HCT116 (cell line): ENCODE results near the gene CCDC158. TPM values are rescaled to one million over a fixed set of nuclear protein-coding genes. Genes with fewer than 3 reads are reported as not detected.

ENCODE experiments used
- ATAC-seq: fragments of 200-7000 bp; cut with Tn5 transposase; 2 replicates; pipeline ENCODE4 v1.9.1; 2020; ENCODE audit warnings: mild to moderate bottlenecking, moderate library complexity
- BruUV-seq: library from RNA; stranded (reverse); fragments of 400-500 nt; replicated peaks from 2 replicates; lab custom pipeline; 2021; lab: Mats Ljungman, UMichigan
- CTCF ChIA-PET: fragments of 300-600 bp; sonication (Branson Sonifier 250); formaldehyde crosslinking; loops from one replicate; lab custom pipeline; 2021; ENCODE audit warnings: antibody characterized with exemption; lab: Charles Lee
- POLR2A ChIA-PET: fragments of 300-600, 350-600 bp; sonication (Branson Sonifier 250); formaldehyde crosslinking; loops from one replicate; lab custom pipeline; 2021; ENCODE audit warnings: antibody characterized with exemption; lab: Charles Lee
- RAD21 ChIA-PET, 2 experiments: fragments of 300-600 bp; sonication (Branson Sonifier 250); formaldehyde crosslinking; loops; one replicate each; lab custom pipeline; 2023; ENCODE audit warnings: low total read pairs in 2 of 2; ENCODE audit not compliant: uncharacterized antibody in 2 of 2, unreplicated experiment in 2 of 2, low non-redundant PET in 1 of 2; lab: Charles Lee
- DNase-seq: peaks from one replicate; pipeline ENCODE4 v3.0.0-alpha.2; 2010; ENCODE audit warnings: low read depth, low spot score
- H2AFZ ChIP-seq: fragments of 200-600 bp; shearing (Covaris generic), sonication (generic); 2 replicates; pipeline ENCODE4 v1.6.1; 2017; ENCODE audit warnings: low read depth, mixed run types, mixed read lengths, antibody characterized with exemption, low read length; ENCODE audit not compliant: poor library complexity, severe bottlenecking
- H3K27ac ChIP-seq: 2 replicates; pipeline ENCODE4 v1.5.1; 2012; ENCODE audit warnings: low read depth, low read length
- H3K27me3 ChIP-seq: fragments of 200-600 bp; sonication (generic); 2 replicates; pipeline ENCODE4 v1.6.1; 2016; ENCODE audit warnings: mixed run types, low read length, mixed read lengths; ENCODE audit not compliant: insufficient read depth
- H3K36me3 ChIP-seq, 2 experiments: fragments of 200-500 bp in 1 of 2; fragments of 200-600 bp in 1 of 2; sonication (Bioruptor generic) in 1 of 2; sonication (generic) in 1 of 2; 2 replicates each; pipeline versions ENCODE4 v1.5.1 to v1.6.1; 2014 to 2016; ENCODE audit warnings: low read length in 2 of 2, inconsistent platforms in 1 of 2, mixed read lengths in 1 of 2, mixed run types in 1 of 2; ENCODE audit not compliant: insufficient read depth in 2 of 2, control insufficient read depth in 1 of 2
- H3K4me1 ChIP-seq, 2 experiments: fragments of 200-600 bp in 1 of 2; sonication (generic) in 1 of 2; 2 replicates each; pipeline versions ENCODE4 v1.5.1 to v1.6.1; 2012 to 2017; ENCODE audit warnings: low read length in 2 of 2, inconsistent platforms in 1 of 2, mild to moderate bottlenecking in 1 of 2, mixed read lengths in 1 of 2, mixed run types in 1 of 2, moderate library complexity in 1 of 2; ENCODE audit not compliant: insufficient read depth in 2 of 2, control insufficient read depth in 1 of 2
- H3K4me2 ChIP-seq: fragments of 200-600 bp; sonication (generic); 2 replicates; pipeline ENCODE4 v1.6.1; 2017; ENCODE audit warnings: mixed run types, low read length, mixed read lengths
- H3K4me3 ChIP-seq, 2 experiments: fragments of 200-600 bp in 1 of 2; sonication (generic) in 1 of 2; replicated peaks in 1 of 2; 2 replicates each; pipeline ENCODE4 v1.5.1; 2011 to 2016; ENCODE audit warnings: low read length in 2 of 2, control low read depth in 1 of 2, low read depth in 1 of 2, mild to moderate bottlenecking in 1 of 2, mixed read lengths in 1 of 2, mixed run types in 1 of 2
- H3K79me2 ChIP-seq: fragments of 200-600 bp; sonication (generic); 2 replicates; pipeline ENCODE4 v1.6.1; 2017; ENCODE audit warnings: mild to moderate bottlenecking, mixed run types, low read length, moderate library complexity, mixed read lengths; ENCODE audit not compliant: insufficient read depth
- H3K9ac ChIP-seq: fragments of 200-600 bp; sonication (generic); 2 replicates; pipeline ENCODE4 v1.6.1; 2016; ENCODE audit warnings: low read length, mixed read lengths
- H3K9me2 ChIP-seq: fragments of 200-600 bp; sonication (generic), shearing (Covaris generic); 2 replicates; pipeline ENCODE4 v1.6.1; 2017; ENCODE audit warnings: mixed run types, mild to moderate bottlenecking, moderate library complexity; ENCODE audit not compliant: insufficient read depth
- H3K9me3 ChIP-seq, 2 experiments: fragments of 200-500 bp in 1 of 2; fragments of 200-600 bp in 1 of 2; sonication (Bioruptor generic) in 1 of 2; sonication (generic) in 1 of 2; 2 replicates each; pipeline ENCODE4 v1.6.1; 2014 to 2017; ENCODE audit warnings: low read length in 2 of 2, mixed read lengths in 2 of 2, inconsistent platforms in 1 of 2, low read depth in 1 of 2, mild to moderate bottlenecking in 1 of 2, mixed run types in 1 of 2, moderate library complexity in 1 of 2; ENCODE audit not compliant: control insufficient read depth in 1 of 2, insufficient read depth in 1 of 2
- H4K20me1 ChIP-seq: fragments of 200-600 bp; sonication (generic), shearing (Covaris generic); 2 replicates; pipeline ENCODE4 v1.6.1; 2017; ENCODE audit warnings: mixed run types, mild to moderate bottlenecking, moderate library complexity; ENCODE audit not compliant: insufficient read depth
- EGR1 ChIP-seq: IDR thresholded peaks from 2 replicates; pipeline ENCODE4 v1.6.1; 2012; ENCODE audit warnings: low read depth
- ELF1 ChIP-seq: IDR thresholded peaks from 2 replicates; pipeline ENCODE4 v1.6.1; 2012; ENCODE audit warnings: low read depth, borderline replicate concordance
- EZH2 ChIP-seq: fragments of 200-600 bp; sonication (generic); IDR thresholded peaks from 2 replicates; pipeline ENCODE4 v1.6.1; 2017; ENCODE audit warnings: antibody characterized with exemption, mixed run types
- EZH2phosphoT487 ChIP-seq: fragments of 200-600 bp; IDR thresholded peaks from 2 replicates; pipeline ENCODE4 v1.6.1; 2018; ENCODE audit warnings: antibody characterized with exemption, borderline replicate concordance
- FOSL1 ChIP-seq: IDR thresholded peaks from 2 replicates; pipeline ENCODE4 v1.6.1; 2012; ENCODE audit warnings: low read depth
- JUND ChIP-seq: IDR thresholded peaks from 2 replicates; pipeline ENCODE4 v1.6.1; 2012
- POLR2AphosphoS5 ChIP-seq: IDR thresholded peaks from 2 replicates; pipeline ENCODE4 v1.6.1; 2011; ENCODE audit warnings: mild to moderate bottlenecking, low read depth, low read length, moderate library complexity
- SIN3A ChIP-seq: IDR thresholded peaks from 2 replicates; pipeline ENCODE4 v1.6.1; 2012; ENCODE audit warnings: low read depth
- SRF ChIP-seq: IDR thresholded peaks from 2 replicates; pipeline ENCODE4 v1.6.1; 2012; ENCODE audit warnings: low read depth
- ZNF274 ChIP-seq: fragments of 200-500 bp; sonication (Bioruptor generic); IDR thresholded peaks from 2 replicates; pipeline ENCODE4 v1.6.1; 2014; ENCODE audit warnings: mild to moderate bottlenecking, low read depth, low read length, inconsistent platforms
- intact Hi-C: fragments of 100-400 bp; cut with micrococcal nuclease; formaldehyde crosslinking; loops from 2 replicates; pipeline ENCODE4 v1.10.0; 2022
- total RNA-seq: library from RNA; stranded (reverse); gene quantifications from one replicate; pipeline ENCODE4 v1.2.1, GENCODE V29; 2021; ENCODE audit not compliant: unreplicated experiment
- TF ChIP-seq, protein P1 (sequence below), 3 experiments: fragments of 200-600 bp in 1 of 3; sonication (generic) in 1 of 3; IDR thresholded peaks in 2 of 3; conservative IDR thresholded peaks in 1 of 3; 2 replicates each; pipeline ENCODE4 v1.5.1; 2012 to 2017; ENCODE audit warnings: low read depth in 2 of 3, low read length in 2 of 3, antibody characterized with exemption in 1 of 3, borderline replicate concordance in 1 of 3, control low read depth in 1 of 3, mild to moderate bottlenecking in 1 of 3, mixed read lengths in 1 of 3, mixed run types in 1 of 3, moderate library complexity in 1 of 3; ENCODE audit not compliant: insufficient read depth in 1 of 3
- TF ChIP-seq, protein P2 (sequence below): IDR thresholded peaks from 2 replicates; pipeline ENCODE4 v1.6.1; 2012
- TF ChIP-seq, protein P3 (sequence below): IDR thresholded peaks from 2 replicates; pipeline ENCODE4 v1.6.1; 2011; ENCODE audit warnings: mild to moderate bottlenecking, low read length, moderate library complexity; ENCODE audit not compliant: insufficient replicate concordance; ENCODE audit errors: extremely low read depth

CCDC158 gene
- total RNA-seq, 1 experiment from 2014 or later: not detected

DNA sequence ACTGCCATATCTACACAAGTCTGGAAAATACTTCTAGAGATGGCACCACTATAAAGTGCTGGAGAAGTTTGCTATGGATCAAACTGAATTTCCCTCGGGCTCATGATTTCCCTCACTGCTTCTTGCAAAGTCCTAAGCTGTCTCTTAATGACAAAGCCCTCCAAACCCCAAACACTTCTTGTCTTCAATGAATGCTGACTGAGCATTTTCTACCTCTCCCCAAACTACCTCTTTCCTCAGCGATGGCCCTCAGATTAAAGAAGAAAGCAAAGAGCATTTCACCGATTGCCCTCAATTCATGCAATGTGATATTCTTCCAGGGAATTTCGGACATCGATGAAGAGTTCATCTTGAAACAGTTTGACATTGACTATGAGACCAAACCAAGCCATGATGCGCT is 149.7 kb downstream of the CCDC158 start:
- no peak overlapping the region for H3K4me2 ChIP-seq
- intact Hi-C loops: no loop called here
- H3K36me3 ChIP-seq: no peaks in the 10 kb centered on the region
- DNase-seq (no peak), ATAC-seq (no peak)
- H3K4me1 ChIP-seq: no peaks in the 10 kb centered on the region
- no peak overlapping the region for H2AFZ ChIP-seq
- no peak overlapping the region for H3K9ac ChIP-seq
- H3K9me3 ChIP-seq: no peaks in the 10 kb centered on the region
- H4K20me1 ChIP-seq: no peaks in the 10 kb centered on the region
- ChIA-PET RAD21 (no interaction called here), CTCF (no interaction called here), POLR2A (no interaction called here)
- no peaks in the 10 kb centered on the region for H3K79me2 ChIP-seq
- no peak overlapping the region for H3K4me3 ChIP-seq
- no peaks in the 10 kb centered on the region for H3K9me2 ChIP-seq
- no TSS peak for BruUV-seq
- H3K27ac ChIP-seq: no peak overlapping the region
- H3K27me3 ChIP-seq: no peaks in the 10 kb centered on the region
- TF ChIP-seq EZH2 (no peak), POLR2AphosphoS5 (no peak), SIN3A (no peak)

- no peaks in the 10 kb centered on the region for H4K20me1 ChIP-seq
- ChIA-PET POLR2A (no interaction called here), RAD21 (no interaction called here)
- TF ChIP-seq, protein P1, sequence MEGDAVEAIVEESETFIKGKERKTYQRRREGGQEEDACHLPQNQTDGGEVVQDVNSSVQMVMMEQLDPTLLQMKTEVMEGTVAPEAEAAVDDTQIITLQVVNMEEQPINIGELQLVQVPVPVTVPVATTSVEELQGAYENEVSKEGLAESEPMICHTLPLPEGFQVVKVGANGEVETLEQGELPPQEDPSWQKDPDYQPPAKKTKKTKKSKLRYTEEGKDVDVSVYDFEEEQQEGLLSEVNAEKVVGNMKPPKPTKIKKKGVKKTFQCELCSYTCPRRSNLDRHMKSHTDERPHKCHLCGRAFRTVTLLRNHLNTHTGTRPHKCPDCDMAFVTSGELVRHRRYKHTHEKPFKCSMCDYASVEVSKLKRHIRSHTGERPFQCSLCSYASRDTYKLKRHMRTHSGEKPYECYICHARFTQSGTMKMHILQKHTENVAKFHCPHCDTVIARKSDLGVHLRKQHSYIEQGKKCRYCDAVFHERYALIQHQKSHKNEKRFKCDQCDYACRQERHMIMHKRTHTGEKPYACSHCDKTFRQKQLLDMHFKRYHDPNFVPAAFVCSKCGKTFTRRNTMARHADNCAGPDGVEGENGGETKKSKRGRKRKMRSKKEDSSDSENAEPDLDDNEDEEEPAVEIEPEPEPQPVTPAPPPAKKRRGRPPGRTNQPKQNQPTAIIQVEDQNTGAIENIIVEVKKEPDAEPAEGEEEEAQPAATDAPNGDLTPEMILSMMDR (IDR thresholded peaks at IDR 0.05 in 2 of 3, conservative IDR thresholded peaks at IDR 0.05 in 1 of 3; ENCODE audit: borderline replicate concordance in 1 of 3, insufficient read depth in 1 of 3, low read depth in 2 of 3, low read length in 2 of 3): no peak
- TF ChIP-seq ZNF274 (no peak), SIN3A (no peak), ELF1 (no peak), EZH2 (no peak), FOSL1 (no peak), EGR1 (no peak), JUND (no peak), SRF (no peak), EZH2phosphoT487 (no peak)
- TF ChIP-seq, protein P2, sequence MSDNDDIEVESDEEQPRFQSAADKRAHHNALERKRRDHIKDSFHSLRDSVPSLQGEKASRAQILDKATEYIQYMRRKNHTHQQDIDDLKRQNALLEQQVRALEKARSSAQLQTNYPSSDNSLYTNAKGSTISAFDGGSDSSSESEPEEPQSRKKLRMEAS: no peak
- TF ChIP-seq, protein P3, sequence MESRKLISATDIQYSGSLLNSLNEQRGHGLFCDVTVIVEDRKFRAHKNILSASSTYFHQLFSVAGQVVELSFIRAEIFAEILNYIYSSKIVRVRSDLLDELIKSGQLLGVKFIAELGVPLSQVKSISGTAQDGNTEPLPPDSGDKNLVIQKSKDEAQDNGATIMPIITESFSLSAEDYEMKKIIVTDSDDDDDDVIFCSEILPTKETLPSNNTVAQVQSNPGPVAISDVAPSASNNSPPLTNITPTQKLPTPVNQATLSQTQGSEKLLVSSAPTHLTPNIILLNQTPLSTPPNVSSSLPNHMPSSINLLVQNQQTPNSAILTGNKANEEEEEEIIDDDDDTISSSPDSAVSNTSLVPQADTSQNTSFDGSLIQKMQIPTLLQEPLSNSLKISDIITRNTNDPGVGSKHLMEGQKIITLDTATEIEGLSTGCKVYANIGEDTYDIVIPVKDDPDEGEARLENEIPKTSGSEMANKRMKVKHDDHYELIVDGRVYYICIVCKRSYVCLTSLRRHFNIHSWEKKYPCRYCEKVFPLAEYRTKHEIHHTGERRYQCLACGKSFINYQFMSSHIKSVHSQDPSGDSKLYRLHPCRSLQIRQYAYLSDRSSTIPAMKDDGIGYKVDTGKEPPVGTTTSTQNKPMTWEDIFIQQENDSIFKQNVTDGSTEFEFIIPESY: no peak
These were observed 150.4 kb downstream of the CCDC158 start for GRCh38 chr4:76270244-76271175.

More at GRCh38 chr4:76270244-76271175, 150.4 kb downstream of the CCDC158 start:
- Histone ChIP-seq H3K4me3 (no peak overlapping the region), H3K9ac (no peak overlapping the region), H3K27ac (no peak overlapping the region), H3K27me3 (no peaks in the 10 kb centered on the region), H2AFZ (no peak overlapping the region), H3K9me2 (no peaks in the 10 kb centered on the region), H3K36me3 (no peaks in the 10 kb centered on the region), H3K79me2 (no peaks in the 10 kb centered on the region), H3K9me3 (no peaks in the 10 kb centered on the region), H3K4me2 (no peak overlapping the region), H3K4me1 (no peaks in the 10 kb centered on the region)
- BruUV-seq: no TSS peak
- CTCF ChIA-PET: no interaction called here
- no peak for ATAC-seq
- no peak for DNase-seq
- intact Hi-C loops: no loop called here
